WI38 (cell line): ENCODE measurements around the gene HHAT.

Source experiments
- H3K4me3 ChIP-seq: 2 replicates; pipeline ENCODE4 v1.5.1; 2011; ENCODE audit warnings: low read depth, mild to moderate bottlenecking, control low read depth, low read length
- CTCF ChIP-seq: IDR thresholded peaks from 2 replicates; pipeline ENCODE4 v1.5.1; 2012; ENCODE audit warnings: low read depth, mild to moderate bottlenecking, control low read depth, low read length

Gene HHAT

DNA sequence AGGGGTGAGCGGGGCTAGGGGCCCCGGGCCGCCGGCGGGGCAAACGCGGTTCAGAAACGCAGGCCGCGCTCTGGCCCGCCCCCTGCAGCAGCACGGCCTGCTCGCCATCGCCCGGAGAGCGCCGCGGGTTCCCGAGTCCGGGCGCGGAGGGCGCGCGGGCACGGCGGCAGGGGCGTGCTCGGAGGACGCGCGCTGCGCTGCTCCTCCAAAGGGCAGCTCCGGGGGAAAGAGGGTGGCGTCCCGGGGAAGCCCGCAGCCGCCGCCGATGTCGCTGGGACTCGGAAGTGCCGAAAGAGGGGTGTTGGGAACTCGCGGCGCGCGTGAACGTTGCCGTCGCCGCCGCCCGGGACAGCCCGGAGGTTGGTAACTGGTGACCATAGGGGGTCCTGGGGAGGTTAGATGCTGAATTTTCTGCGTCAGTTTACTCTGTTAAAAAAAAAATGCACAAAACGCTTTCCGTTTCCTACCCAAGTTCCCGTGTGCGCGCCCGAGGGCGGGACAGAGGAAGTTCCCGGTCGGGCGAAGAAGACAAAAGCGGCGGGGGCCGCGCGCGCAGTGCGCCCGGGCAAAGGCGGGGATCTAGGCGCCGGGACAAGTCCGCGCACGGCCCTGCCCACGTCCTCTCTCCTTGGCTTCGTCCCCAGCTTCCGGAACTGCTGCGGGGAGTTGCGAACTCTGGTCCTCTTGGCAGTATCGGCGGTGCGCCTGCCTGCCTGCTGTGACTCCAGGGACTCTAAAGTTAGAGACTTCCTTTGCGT is at the start of gene HHAT:
TSS of gene HHAT (plus strand) at position 157 of the 758 bp plus-strand sequence. CDS start 20,074 bp downstream, outside the sequence.
- H3K4me3 ChIP-seq, result peak within 1 kb of the TSS; percentile 68
- TF ChIP-seq CTCF, result no peak

DNA sequence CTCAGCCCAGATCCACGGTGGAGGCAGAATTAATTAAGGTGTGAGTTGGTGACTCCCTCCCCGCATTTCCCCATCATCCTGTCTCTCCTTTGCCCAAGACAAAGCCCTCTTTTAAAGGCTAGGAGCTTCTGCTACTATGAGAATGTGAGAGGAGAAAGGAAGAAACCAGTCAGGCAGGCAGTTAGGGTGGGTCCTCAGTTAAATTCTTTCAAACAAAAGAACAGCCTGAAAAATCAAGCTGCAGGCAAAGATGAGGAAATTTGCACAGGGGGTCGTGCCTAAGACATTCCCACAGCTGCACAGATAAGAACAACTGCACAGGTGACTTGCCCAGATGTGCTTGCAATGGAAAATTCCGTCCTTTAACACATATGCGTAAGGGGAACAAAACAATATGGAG is 48.5 kb upstream of the HHAT start:
- no peak overlapping the region for H3K4me3 ChIP-seq
- TF ChIP-seq CTCF, result no peak

DNA sequence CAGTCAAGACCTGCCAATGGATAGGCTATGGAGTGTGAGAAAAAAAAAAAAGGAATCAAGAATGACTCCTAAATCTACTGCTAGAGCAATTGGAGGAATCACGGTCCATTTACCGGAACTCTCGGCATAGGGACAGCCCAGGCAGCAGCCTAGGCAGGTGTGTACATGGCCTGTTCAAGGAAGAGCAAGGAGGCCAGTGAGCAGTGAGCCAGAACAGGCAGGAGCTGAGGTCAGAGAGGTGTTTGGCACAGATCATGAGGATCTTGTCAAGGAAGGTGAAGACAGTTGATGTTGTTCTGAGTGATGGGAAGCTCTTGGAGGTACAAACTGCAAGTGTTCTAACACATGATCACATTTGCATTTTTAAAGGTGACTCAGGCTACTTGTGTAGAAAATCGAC is 40.6 kb upstream of the HHAT start:
- TF ChIP-seq CTCF, result no peak
- H3K4me3 ChIP-seq, result no peak overlapping the region

DNA sequence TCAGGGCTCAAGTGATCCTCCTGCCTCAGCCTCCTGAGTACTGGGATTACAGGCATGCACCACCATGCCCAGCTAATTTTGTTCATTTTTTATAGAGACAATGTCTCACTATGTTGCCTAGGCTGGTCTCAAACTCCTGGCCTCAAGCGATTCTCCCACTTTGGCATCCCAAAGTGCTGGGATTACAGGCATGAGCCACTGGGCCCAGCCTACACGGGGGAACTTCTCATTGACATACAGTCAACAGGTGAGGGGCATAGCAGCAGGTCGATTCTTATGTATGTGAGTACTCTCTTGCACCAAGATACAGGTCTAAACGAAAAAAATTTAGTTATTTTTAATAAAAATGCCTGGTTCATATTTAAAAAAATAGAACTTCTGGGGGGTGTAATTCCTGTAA is 39.5 kb upstream of the HHAT start:
- H3K4me3 ChIP-seq, result no peak overlapping the region
- no peak for TF ChIP-seq CTCF

DNA sequence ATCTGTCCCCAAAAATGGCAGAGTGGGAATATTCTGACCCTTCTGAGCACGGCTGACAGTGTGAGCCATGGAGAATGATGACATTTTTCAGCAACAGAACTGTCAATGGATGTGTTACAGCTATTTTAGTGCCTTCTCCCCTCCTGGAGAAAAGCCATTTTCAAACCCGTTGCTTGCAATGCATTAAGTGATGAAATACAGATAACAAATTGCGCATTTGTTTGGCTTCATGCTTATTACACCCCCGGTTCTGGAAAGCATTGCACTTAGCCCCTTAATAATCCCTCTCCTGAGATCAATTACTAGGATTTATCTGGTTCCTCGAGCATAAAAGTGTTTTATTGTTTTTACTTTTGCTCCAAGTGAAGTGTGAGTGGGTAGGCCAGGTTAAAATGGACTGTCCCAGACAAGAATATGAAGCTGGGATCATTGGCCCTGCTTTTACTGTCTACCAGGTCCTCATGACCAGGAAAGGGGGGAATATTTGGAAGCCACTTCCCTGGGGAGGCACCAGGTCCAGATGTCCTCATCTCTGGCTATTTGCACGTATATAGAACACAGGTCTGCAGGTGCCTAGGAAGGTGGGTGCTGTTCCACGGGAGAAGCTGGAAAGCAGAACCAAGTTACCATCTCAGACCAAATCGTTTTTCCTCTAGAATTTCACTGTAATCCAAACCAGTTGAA is 37.5 kb upstream of the HHAT start:
- H3K4me3 ChIP-seq, result no peak overlapping the region
- TF ChIP-seq CTCF, result no peak

DNA sequence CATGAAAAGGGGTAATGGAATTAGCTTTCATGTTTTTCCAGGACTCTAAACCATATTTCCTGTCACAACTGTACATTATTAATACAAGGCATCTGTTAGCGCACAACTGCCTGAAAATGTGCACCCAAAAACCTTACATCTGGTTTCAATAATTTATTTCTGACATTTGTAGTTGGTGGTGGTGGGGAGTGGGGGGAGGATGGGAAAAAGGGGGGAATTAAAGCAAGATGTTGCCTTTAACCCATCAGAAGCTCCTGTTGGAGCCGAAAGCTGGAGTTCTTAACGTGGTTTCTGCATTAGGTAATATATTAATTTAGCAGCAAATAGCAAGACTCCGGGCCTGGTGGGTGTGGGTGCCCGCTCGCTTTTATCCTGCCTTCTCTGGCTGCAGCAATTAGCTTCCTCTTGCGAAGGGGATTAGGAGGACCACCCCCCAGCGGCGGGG is 36.9 kb upstream of the HHAT start:
- no peak for TF ChIP-seq CTCF
- peak overlapping the region; percentile 46 for H3K4me3 ChIP-seq

- H3K4me3 ChIP-seq, result peak overlapping the region; percentile 46
- TF ChIP-seq CTCF, result 0 out of 2 replicates have a peak, but pooled peaks have one; percentile 9
Measured at GRCh38 chr1:210292231-210292871, 36.4 kb upstream of the HHAT start.
